Gastrocnemius medialis (tissue), 4 donors: ENCODE measurements around the gene CEP170. TPM values are rescaled to one million over a fixed set of nuclear protein-coding genes. Genes with fewer than 3 reads are reported as not detected.

Source experiments
- ATAC-seq, 2 donors: fragments of 150-250 bp; one replicate each; pipeline ENCODE4 v1.9.1; 2016
- DNase-seq, 2 donors: peaks; one replicate each; pipeline ENCODE4 v3.0.0-alpha.2; 2019
- H3K27ac ChIP-seq, 4 donors: fragments of 200-600 bp; sonication (generic); 1 replicate in 1 of 4; 2 replicates in 3 of 4; pipeline ENCODE4 v1.5.1; 2016 to 2018; ENCODE audit warnings: mild to moderate bottlenecking in 2 of 4, moderate library complexity in 1 of 4
- H3K27me3 ChIP-seq, 3 donors: fragments of 200-600 bp; sonication (generic) in 2 of 3; 1 replicate in 1 of 3; 2 replicates in 2 of 3; pipeline versions ENCODE4 v1.5.1 to v1.6.0; 2016 to 2019; ENCODE audit warnings: mild to moderate bottlenecking in 1 of 3, moderate library complexity in 1 of 3
- H3K36me3 ChIP-seq, 2 donors: fragments of 200-600 bp; sonication (generic) in 1 of 2; one replicate each; pipeline ENCODE4 v1.5.1; 2017 to 2018
- H3K4me1 ChIP-seq, 2 donors: fragments of 200-600 bp; sonication (generic) in 1 of 2; one replicate each; pipeline ENCODE4 v1.5.1; 2016 to 2017; ENCODE audit warnings: mild to moderate bottlenecking in 2 of 2
- H3K4me3 ChIP-seq, 4 donors: fragments of 200-600 bp; sonication (generic) in 3 of 4; 1 replicate in 1 of 4; 2 replicates in 3 of 4; pipeline ENCODE4 v1.5.1; 2016 to 2019; ENCODE audit warnings: mild to moderate bottlenecking in 2 of 4
- H3K9me3 ChIP-seq, 3 donors: fragments of 200-600 bp; sonication (generic) in 2 of 3; 1 replicate in 1 of 3; 2 replicates in 2 of 3; pipeline ENCODE4 v1.5.1; 2016 to 2019
- POLR2A ChIP-seq, 2 donors: fragments of 450-650 bp; IDR thresholded peaks; one replicate each; pipeline ENCODE4 v1.6.1; 2017; ENCODE audit warnings: antibody characterized with exemption in 2 of 2, mild to moderate bottlenecking in 2 of 2, moderate library complexity in 2 of 2
- in situ Hi-C, 4 donors: fragments of 200-750 bp; cut with MboI; loops; one replicate each; pipeline versions ENCODE4 v1.15.0 to v1.8.0; 2017; ENCODE audit warnings: low sequenced_read_pairs in 4 of 4
- intact Hi-C: fragments of 100-400 bp; cut with DNase I; formaldehyde crosslinking; loops from one replicate; pipeline ENCODE4 v1.15.1; 2023; ENCODE audit warnings: low total_unique reads
- total RNA-seq, 4 donors: library from RNA; depleted of rRNA; stranded (reverse); fragments of >200 nt; gene quantifications; one replicate each; pipeline versions ENCODE4 v1.1.0 to v1.2.3, GENCODE V29; 2016
- TF ChIP-seq, protein P1 (sequence below), 5 experiments: fragments of 450-650 bp in 3 of 5; fragments of 200-600 bp in 2 of 5; sonication (generic) in 2 of 5; IDR thresholded peaks in 4 of 5; conservative IDR thresholded peaks in 1 of 5; 1 replicate in 4 of 5; 2 replicates in 1 of 5; pipeline ENCODE4 v1.5.1; 2016 to 2019; ENCODE audit warnings: antibody characterized with exemption in 5 of 5, mild to moderate bottlenecking in 3 of 5, moderate library complexity in 3 of 5

Gene CEP170
- total RNA-seq, 4 donors from 2014 or later: 13.8 to 36.9 (median 31.1) TPM

DNA sequence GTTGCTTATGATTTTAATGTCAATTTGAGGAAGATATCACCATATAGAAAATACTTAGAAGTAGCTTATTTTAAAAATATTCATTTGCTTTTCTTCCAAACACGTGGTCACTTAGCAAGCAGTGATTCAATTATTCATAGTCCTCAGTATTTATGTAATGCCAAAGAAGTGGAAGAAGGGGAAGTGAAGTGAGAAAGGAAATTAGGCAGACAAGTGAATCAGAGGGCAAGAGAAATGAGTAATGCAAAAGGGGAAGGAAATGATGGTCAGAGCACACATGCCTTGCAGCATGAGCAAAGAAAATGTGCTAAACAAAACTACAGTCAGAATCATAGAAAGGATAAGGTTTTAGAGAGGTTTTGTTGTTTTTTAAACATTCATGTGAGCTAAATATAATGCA, 32.6 kb upstream of the CEP170 start:
- DNase-seq (no peak), ATAC-seq (no peak)
- in situ Hi-C loops (no loop called here), intact Hi-C loops (no loop called here)
- Histone ChIP-seq H3K27ac (no peak overlapping the region), H3K4me3 (no peak overlapping the region), H3K4me1 (no peaks in the 10 kb centered on the region), H3K27me3 (no peaks in the 10 kb centered on the region), H3K9me3 (no peaks in the 10 kb centered on the region), H3K36me3 (peaks cover 0 to 30% of the 10 kb centered on the region in 2 donors)
- TF ChIP-seq POLR2A (IDR thresholded peaks at IDR 0.05): no peak

DNA sequence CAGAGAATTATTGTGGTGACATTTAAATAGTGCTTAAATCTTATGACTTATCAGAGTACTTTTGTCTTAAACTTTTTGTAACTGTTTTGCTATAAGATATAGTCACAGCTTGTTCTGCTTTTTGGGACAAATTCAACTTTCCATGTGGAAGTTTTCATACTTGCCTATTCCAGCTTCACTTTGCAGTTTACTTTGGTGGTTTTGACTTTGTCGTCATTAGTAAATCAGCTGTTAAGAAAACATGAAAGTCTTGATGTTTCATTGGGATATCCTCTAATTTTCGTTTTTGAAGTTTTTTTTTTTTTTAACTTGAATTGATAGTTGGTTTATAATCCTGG, 32.0 kb upstream of the CEP170 start:
- intact Hi-C loops (no loop called here), in situ Hi-C loops (no loop called here)
- Histone ChIP-seq H3K27me3 (no peaks in the 10 kb centered on the region), H3K27ac (no peak overlapping the region), H3K4me1 (no peaks in the 10 kb centered on the region), H3K4me3 (no peak overlapping the region), H3K36me3 (peaks cover 0 to 31% of the 10 kb centered on the region in 2 donors), H3K9me3 (no peaks in the 10 kb centered on the region)
- DNase-seq: no peak
- ATAC-seq: no peak
- no peak for TF ChIP-seq POLR2A (IDR thresholded peaks at IDR 0.05)
- TF ChIP-seq, protein P1, sequence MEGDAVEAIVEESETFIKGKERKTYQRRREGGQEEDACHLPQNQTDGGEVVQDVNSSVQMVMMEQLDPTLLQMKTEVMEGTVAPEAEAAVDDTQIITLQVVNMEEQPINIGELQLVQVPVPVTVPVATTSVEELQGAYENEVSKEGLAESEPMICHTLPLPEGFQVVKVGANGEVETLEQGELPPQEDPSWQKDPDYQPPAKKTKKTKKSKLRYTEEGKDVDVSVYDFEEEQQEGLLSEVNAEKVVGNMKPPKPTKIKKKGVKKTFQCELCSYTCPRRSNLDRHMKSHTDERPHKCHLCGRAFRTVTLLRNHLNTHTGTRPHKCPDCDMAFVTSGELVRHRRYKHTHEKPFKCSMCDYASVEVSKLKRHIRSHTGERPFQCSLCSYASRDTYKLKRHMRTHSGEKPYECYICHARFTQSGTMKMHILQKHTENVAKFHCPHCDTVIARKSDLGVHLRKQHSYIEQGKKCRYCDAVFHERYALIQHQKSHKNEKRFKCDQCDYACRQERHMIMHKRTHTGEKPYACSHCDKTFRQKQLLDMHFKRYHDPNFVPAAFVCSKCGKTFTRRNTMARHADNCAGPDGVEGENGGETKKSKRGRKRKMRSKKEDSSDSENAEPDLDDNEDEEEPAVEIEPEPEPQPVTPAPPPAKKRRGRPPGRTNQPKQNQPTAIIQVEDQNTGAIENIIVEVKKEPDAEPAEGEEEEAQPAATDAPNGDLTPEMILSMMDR (IDR thresholded peaks at IDR 0.05 in 4 of 5, conservative IDR thresholded peaks at IDR 0.05 in 1 of 5): no peak

DNA sequence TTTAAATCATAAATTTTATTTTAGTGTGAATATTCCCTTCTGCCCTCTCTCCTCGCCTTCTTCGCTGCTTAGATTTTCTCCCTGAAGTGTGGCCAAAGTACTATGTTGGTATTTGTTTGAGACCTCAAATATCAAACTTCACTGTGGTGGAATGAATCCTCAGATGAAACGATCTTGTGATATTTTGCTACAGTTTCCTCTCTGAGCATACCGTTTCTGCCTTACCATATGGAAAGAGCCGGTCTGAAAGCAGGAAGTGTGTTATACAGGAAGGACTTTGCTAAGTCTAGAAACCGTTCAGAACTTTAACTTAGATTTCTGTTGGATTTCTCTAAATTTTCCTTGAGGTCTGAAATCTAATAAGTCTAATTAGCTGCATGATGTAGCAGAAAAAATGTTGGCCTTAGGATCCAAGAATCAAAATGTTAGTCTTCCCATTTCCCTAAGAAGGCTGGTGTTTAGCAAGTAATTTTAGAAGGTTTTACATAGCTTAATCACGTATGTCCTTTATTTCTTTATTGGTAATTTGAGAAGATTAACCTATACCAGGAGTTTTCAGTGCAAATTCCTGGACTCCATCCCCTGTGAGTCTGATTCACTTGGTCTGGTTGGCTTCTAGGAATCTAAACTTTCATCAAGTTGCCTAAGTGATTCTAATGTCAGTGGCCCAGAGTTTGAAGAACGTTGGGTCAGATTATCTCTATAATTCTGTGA, 31.5 kb upstream of the CEP170 start:
- no peak overlapping the region for H3K4me3 ChIP-seq
- no peaks in the 10 kb centered on the region for H3K27me3 ChIP-seq
- intact Hi-C loops (no loop called here), in situ Hi-C loops (no loop called here)
- H3K4me1 ChIP-seq: no peaks in the 10 kb centered on the region
- DNase-seq (no peak), ATAC-seq (no peak)
- peaks cover 0 to 28% of the 10 kb centered on the region in 2 donors for H3K36me3 ChIP-seq
- H3K9me3 ChIP-seq: no peaks in the 10 kb centered on the region
- H3K27ac ChIP-seq: no peak overlapping the region
- no peak for TF ChIP-seq POLR2A (IDR thresholded peaks at IDR 0.05)
- TF ChIP-seq, protein P1 (IDR thresholded peaks at IDR 0.05 in 4 of 5, conservative IDR thresholded peaks at IDR 0.05 in 1 of 5): no peak

DNA sequence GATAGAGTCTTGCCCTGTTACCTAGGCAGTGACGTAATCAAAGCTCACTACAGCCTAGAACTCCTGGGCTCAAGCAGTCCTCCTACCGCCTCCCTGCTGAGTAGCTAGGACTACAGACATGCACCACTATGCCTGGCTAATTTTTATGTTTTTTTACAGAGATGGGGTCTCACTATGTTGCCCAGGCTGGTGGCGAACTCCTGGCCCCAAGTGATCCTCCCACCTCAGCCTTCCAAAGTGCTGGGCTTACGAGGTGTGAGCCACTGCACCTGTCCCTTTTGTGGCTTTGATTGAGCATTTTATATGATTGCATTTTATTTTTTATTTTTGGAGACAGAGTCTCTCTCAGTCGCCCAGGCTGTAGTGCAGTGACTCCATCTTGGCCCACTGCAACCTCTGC, 26.6 kb upstream of the CEP170 start:
- Histone ChIP-seq H3K27ac (no peak overlapping the region), H3K9me3 (no peaks in the 10 kb centered on the region), H3K4me1 (no peaks in the 10 kb centered on the region), H3K4me3 (no peak overlapping the region), H3K27me3 (no peaks in the 10 kb centered on the region), H3K36me3 (peaks cover 0 to 41% of the 10 kb centered on the region in 2 donors)
- in situ Hi-C loops: no loop called here
- ATAC-seq (no peak), DNase-seq (no peak)
- TF ChIP-seq, protein P1 (IDR thresholded peaks at IDR 0.05 in 4 of 5, conservative IDR thresholded peaks at IDR 0.05 in 1 of 5): no peak
- TF ChIP-seq POLR2A (IDR thresholded peaks at IDR 0.05): no peak
- intact Hi-C loops: no loop called here

DNA sequence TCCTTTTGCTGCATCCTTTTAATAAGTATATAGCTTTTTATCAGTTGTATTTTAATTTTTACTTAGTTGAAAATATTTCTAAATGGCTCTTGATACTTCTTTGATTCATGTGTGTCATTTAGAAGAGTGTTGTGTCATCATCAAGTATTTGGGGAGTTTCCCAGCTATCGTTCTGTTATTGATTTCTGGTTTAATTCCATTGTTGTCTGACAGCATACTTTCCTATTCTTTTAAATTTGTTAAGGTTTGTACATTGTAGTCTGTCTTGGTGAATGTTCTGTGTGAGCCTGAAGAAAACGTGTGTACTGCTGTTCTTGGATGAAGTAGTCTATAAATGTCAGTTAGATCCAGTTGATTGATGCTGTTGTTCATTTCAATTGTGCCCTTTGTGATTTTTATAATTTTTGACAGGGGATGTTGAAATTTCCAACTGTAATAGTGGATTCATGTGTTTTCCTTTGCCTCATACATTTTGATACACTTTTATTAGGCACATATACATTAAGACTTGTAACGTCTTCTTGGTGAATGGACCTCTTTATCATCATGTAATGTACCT, 25.6 kb upstream of the CEP170 start:
- DNase-seq: no peak
- in situ Hi-C loops (no loop called here), intact Hi-C loops (no loop called here)
- TF ChIP-seq, protein P1 (IDR thresholded peaks at IDR 0.05 in 4 of 5, conservative IDR thresholded peaks at IDR 0.05 in 1 of 5): no peak
- no peak for TF ChIP-seq POLR2A (IDR thresholded peaks at IDR 0.05)
- Histone ChIP-seq H3K27me3 (no peaks in the 10 kb centered on the region), H3K4me3 (no peak overlapping the region), H3K4me1 (no peaks in the 10 kb centered on the region), H3K36me3 (peaks cover 0 to 39% of the 10 kb centered on the region in 2 donors), H3K9me3 (no peaks in the 10 kb centered on the region), H3K27ac (no peak overlapping the region)
- no peak for ATAC-seq
